Suprapubic skin (tissue), 4 donors: ENCODE data around the gene KIAA1143. TPM values are rescaled to one million over a fixed set of nuclear protein-coding genes. Genes with fewer than 3 reads are reported as not detected.

Source experiments
- DNase-seq, 2 donors: peaks; one replicate each; pipeline ENCODE4 v3.0.0-alpha.2; 2019; ENCODE audit warnings: low spot score in 2 of 2
- H3K27ac ChIP-seq: fragments of 200-600 bp; sonication (generic); one replicate; pipeline ENCODE4 v1.5.1; 2019
- H3K27me3 ChIP-seq: fragments of 200-600 bp; sonication (generic); one replicate; pipeline ENCODE4 v1.5.1; 2019
- H3K36me3 ChIP-seq: fragments of 200-600 bp; sonication (generic); one replicate; pipeline ENCODE4 v1.5.1; 2019
- H3K4me1 ChIP-seq: fragments of 200-600 bp; sonication (generic); one replicate; pipeline ENCODE4 v1.5.1; 2019
- H3K4me3 ChIP-seq: fragments of 200-600 bp; sonication (generic); one replicate; pipeline ENCODE4 v1.5.1; 2019; ENCODE audit warnings: mild to moderate bottlenecking
- H3K9me3 ChIP-seq: fragments of 200-600 bp; sonication (generic); one replicate; pipeline ENCODE4 v1.5.1; 2019
- EP300 ChIP-seq: sonication (generic); formaldehyde crosslinking; IDR thresholded peaks from one replicate; pipeline ENCODE4 v1.6.1; 2017; ENCODE audit warnings: antibody characterized with exemption
- POLR2A ChIP-seq, 2 donors: fragments of 450-650 bp; IDR thresholded peaks; one replicate each; pipeline ENCODE4 v1.6.1; 2017; ENCODE audit warnings: antibody characterized with exemption in 2 of 2, mild to moderate bottlenecking in 2 of 2, moderate library complexity in 2 of 2
- POLR2AphosphoS5 ChIP-seq, 3 donors: sonication (generic); formaldehyde crosslinking; IDR thresholded peaks; one replicate each; pipeline ENCODE4 v1.6.1; 2017; ENCODE audit warnings: antibody characterized with exemption in 3 of 3
- WGBS: methylation state at CpG from one replicate; pipeline ENCODE4 v1.1.5; 2018; 5-methylcytosine and 5-hydroxymethylcytosine counted together
- total RNA-seq, 4 donors: library from RNA; depleted of rRNA; stranded (reverse); fragments of >200 nt; gene quantifications; one replicate each; pipeline ENCODE4 v1.1.0, GENCODE V29; 2016
- TF ChIP-seq, protein P1 (sequence below), 2 donors: fragments of 200-600 bp in 1 of 2; fragments of 450-650 bp in 1 of 2; sonication (generic) in 1 of 2; IDR thresholded peaks; one replicate each; pipeline ENCODE4 v1.5.1; 2016 to 2019; ENCODE audit warnings: antibody characterized with exemption in 2 of 2, mild to moderate bottlenecking in 1 of 2, moderate library complexity in 1 of 2

The KIAA1143 gene
- total RNA-seq, 4 donors from 2014 or later = 20.6 to 27.4 (median 22.7) TPM

DNA sequence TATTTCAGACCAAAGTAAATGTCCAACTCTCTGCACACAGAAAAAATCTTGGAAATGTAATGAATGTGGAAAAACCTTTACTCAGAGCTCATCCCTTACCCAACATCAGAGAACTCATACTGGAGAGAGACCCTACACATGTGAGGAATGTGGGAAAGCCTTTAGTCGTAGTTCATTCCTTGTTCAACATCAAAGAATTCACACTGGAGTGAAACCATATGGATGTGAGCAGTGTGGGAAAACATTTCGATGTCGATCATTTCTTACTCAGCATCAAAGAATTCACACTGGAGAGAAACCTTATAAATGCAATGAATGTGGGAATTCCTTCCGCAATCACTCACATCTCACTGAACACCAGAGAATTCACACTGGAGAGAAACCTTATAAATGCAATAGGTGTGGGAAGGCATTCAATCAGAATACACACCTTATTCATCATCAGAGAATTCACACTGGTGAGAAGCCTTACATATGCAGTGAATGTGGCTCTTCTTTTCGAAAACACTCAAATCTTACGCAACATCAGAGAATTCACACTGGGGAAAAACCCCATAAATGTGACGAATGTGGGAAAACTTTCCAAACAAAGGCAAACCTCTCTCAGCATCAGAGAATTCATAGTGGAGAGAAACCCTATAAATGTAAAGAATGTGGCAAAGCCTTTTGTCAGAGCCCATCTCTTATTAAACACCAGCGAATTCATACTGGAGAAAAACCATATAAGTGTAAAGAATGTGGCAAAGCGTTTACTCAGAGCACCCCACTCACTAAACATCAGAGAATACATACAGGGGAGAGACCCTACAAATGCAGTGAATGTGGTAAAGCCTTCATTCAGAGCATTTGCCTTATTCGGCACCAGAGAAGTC is 40.0 kb downstream of the KIAA1143 start:
- Histone ChIP-seq H3K4me3 (no peak overlapping the region), H3K27me3 (no peaks in the 10 kb centered on the region), H3K27ac (no peak overlapping the region), H3K36me3 (peaks cover 49% of the 10 kb centered on the region), H3K9me3 (peaks cover 64% of the 10 kb centered on the region), H3K4me1 (no peaks in the 10 kb centered on the region)
- no peak for DNase-seq
- no peak for TF ChIP-seq EP300
- no peak for TF ChIP-seq POLR2A (IDR thresholded peaks at IDR 0.05)
- TF ChIP-seq, protein P1, sequence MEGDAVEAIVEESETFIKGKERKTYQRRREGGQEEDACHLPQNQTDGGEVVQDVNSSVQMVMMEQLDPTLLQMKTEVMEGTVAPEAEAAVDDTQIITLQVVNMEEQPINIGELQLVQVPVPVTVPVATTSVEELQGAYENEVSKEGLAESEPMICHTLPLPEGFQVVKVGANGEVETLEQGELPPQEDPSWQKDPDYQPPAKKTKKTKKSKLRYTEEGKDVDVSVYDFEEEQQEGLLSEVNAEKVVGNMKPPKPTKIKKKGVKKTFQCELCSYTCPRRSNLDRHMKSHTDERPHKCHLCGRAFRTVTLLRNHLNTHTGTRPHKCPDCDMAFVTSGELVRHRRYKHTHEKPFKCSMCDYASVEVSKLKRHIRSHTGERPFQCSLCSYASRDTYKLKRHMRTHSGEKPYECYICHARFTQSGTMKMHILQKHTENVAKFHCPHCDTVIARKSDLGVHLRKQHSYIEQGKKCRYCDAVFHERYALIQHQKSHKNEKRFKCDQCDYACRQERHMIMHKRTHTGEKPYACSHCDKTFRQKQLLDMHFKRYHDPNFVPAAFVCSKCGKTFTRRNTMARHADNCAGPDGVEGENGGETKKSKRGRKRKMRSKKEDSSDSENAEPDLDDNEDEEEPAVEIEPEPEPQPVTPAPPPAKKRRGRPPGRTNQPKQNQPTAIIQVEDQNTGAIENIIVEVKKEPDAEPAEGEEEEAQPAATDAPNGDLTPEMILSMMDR (IDR thresholded peaks at IDR 0.05) = no peak
- TF ChIP-seq POLR2AphosphoS5 (IDR thresholded peaks at IDR 0.05) = no peak
- WGBS = 98% methylated on average over 10 of the region's 10 CpGs

DNA sequence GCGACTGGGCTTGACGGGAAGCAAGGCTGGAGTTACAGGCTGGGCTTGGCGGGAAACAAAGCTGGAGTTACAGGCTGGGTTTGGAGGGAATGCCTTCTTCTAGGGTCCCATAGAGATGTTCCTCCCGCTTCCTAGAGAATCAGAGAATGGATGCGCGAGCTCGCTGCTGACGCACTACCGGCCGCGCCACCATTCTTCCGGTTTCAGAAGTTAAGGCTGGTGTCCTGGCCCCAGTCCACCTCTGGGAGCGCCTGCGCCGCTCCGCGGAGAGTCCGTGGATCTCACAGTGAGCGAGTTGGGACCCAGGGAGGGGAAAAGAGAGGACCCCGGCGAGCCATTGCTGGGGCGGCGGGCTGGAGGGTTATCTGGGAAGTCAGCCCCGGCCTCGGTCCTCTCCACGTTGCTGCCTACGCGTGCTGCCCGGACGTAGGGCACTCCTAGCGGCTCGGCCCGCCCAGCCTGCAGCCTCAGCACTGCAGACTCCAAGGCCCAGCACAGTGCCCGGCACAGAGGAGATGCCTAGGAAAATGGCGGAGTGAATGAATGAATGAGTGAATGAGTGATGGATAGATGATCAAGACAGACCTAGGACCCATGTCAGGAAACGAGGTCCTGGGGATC is 48.9 kb downstream of the KIAA1143 start, which contains the start of gene ZNF502:
TSS of gene ZNF502 (plus strand) at position 206 of the 621 bp plus-strand sequence. CDS start 7,602 bp downstream, outside the sequence.
- Histone ChIP-seq H3K4me1 (peaks cover 5% of the 10 kb centered on the region), H3K36me3 (peaks cover 5% of the 10 kb centered on the region), H3K27me3 (peaks cover 16% of the 10 kb centered on the region), H3K4me3 (peak within 1 kb of the TSS; percentile 90), H3K27ac (peak within 1 kb of the TSS; percentile 38), H3K9me3 (no peaks in the 10 kb centered on the region)
- DNase-seq = peak; percentile 86 to 87
- WGBS = under 1% methylated on average over 31 of the region's 36 CpGs
- TF ChIP-seq EP300 = no peak
- TF ChIP-seq, protein P1 (IDR thresholded peaks at IDR 0.05) = peak; percentile 16 to 29

Other genes starting within 250 kb of the KIAA1143 start
- 1 to 10 TPM; 2.2 to 3.9 (median 2.8) TPM for gene ZKSCAN7, start 206.4 kb downstream of the KIAA1143 start, total RNA-seq
- gene ZNF660, start 176.7 kb downstream of the KIAA1143 start, total RNA-seq = 1 to 10 TPM in 1 of 4 donors, under 1 TPM in 3; 0.16 to 1.0 (median 0.67) TPM
- gene ZNF197, start 136.6 kb downstream of the KIAA1143 start, total RNA-seq = 10 to 100 TPM; 10.2 to 17.0 (median 14.9) TPM
- 1 to 10 TPM; 5.2 to 8.5 (median 7.6) TPM for gene ZNF35, start 112.9 kb downstream of the KIAA1143 start, total RNA-seq
- gene ZNF502, start 49.0 kb downstream of the KIAA1143 start, total RNA-seq = 1 to 10 TPM; 3.2 to 5.7 (median 4.6) TPM
- gene ZNF501, start 32.0 kb downstream of the KIAA1143 start, total RNA-seq = 1 to 10 TPM; 1.4 to 4.0 (median 2.3) TPM
- gene KIF15, start 175 bp upstream of the KIAA1143 start, total RNA-seq = 1 to 10 TPM; 1.1 to 4.8 (median 2.1) TPM
- 10 to 100 TPM; 15.9 to 27.2 (median 20.8) TPM for gene TMEM42, start 100.3 kb upstream of the KIAA1143 start, total RNA-seq
- gene TGM4, start 113.0 kb upstream of the KIAA1143 start, total RNA-seq = under 1 TPM in 2 of 4 donors, not detected in 2; 0.30 to 0.56 TPM
- 100 to 1,000 TPM; 143 to 311 (median 175) TPM for gene ZDHHC3, start 214.6 kb upstream of the KIAA1143 start, total RNA-seq
- 100 to 1,000 TPM in 1 of 4 donors, 10 to 100 TPM in 3; 72.1 to 216 (median 88.7) TPM for gene EXOSC7, start 214.6 kb upstream of the KIAA1143 start, total RNA-seq